Astrocyte (in vitro differentiated cells and primary cell): ENCODE measurements around the gene CDC42BPA. TPM values are rescaled to one million over a fixed set of nuclear protein-coding genes. Genes with fewer than 3 reads are reported as not detected.

Experiments used
- DNase-seq: peaks from one replicate; pipeline ENCODE4 v3.0.0-alpha.2; 2010; ENCODE audit warnings: low read depth
- FAIRE-seq: peaks from 2 replicates; lab custom pipeline; 2011; peaks lifted over from hg19 to GRCh38; lab: Jason Lieb, UNC
- H2AFZ ChIP-seq: 2 replicates; pipeline ENCODE4 v1.6.0; 2012; ENCODE audit warnings: low read depth, low read length, inconsistent platforms
- H3K27ac ChIP-seq: 2 replicates; pipeline ENCODE4 v1.5.1; 2011; ENCODE audit warnings: low read depth, low read length, inconsistent platforms
- H3K27me3 ChIP-seq: 2 replicates; pipeline ENCODE4 v1.6.0; 2011; ENCODE audit warnings: low read length, inconsistent platforms; ENCODE audit not compliant: insufficient read depth
- H3K36me3 ChIP-seq: 2 replicates; pipeline ENCODE4 v1.5.1; 2011; ENCODE audit warnings: low read length, inconsistent platforms; ENCODE audit not compliant: insufficient read depth
- H3K4me1 ChIP-seq: 2 replicates; pipeline ENCODE4 v1.5.1; 2011; ENCODE audit warnings: low read length, inconsistent platforms; ENCODE audit not compliant: insufficient read depth
- H3K4me2 ChIP-seq: 2 replicates; pipeline ENCODE4 v1.6.0; 2012; ENCODE audit warnings: low read length, inconsistent platforms
- H3K4me3 ChIP-seq: 2 replicates; pipeline ENCODE4 v1.5.1; 2011; ENCODE audit warnings: low read depth, mild to moderate bottlenecking, low read length, inconsistent platforms; ENCODE audit not compliant: insufficient read depth
- H3K79me2 ChIP-seq: 2 replicates; pipeline ENCODE4 v1.6.0; 2012; ENCODE audit warnings: mild to moderate bottlenecking, low read length, inconsistent platforms; ENCODE audit not compliant: insufficient read depth
- H3K9ac ChIP-seq: 2 replicates; pipeline ENCODE4 v1.6.0; 2012; ENCODE audit warnings: mild to moderate bottlenecking, low read length, inconsistent platforms
- H3K9me3 ChIP-seq: 2 replicates; pipeline ENCODE4 v1.5.1; 2012; ENCODE audit warnings: low read depth, mild to moderate bottlenecking, low read length, inconsistent platforms; ENCODE audit not compliant: insufficient read depth
- H4K20me1 ChIP-seq: 2 replicates; pipeline ENCODE4 v1.6.0; 2012; ENCODE audit warnings: low read length, inconsistent platforms; ENCODE audit not compliant: insufficient read depth
- H3K27ac Mint-ChIP-seq: one replicate; pipeline ENCODE4 v1.8.0; 2021; ENCODE audit warnings: mild to moderate bottlenecking, mixed read lengths; ENCODE audit not compliant: unreplicated experiment
- H3K27me3 Mint-ChIP-seq: one replicate; pipeline ENCODE4 v1.8.0; 2021; ENCODE audit warnings: low read depth, mixed read lengths; ENCODE audit not compliant: unreplicated experiment
- H3K36me3 Mint-ChIP-seq: one replicate; pipeline ENCODE4 v1.8.0; 2021; ENCODE audit warnings: low read depth, mixed read lengths; ENCODE audit not compliant: unreplicated experiment
- H3K4me1 Mint-ChIP-seq: one replicate; pipeline ENCODE4 v1.8.0; 2021; ENCODE audit warnings: low read depth, mixed read lengths; ENCODE audit not compliant: unreplicated experiment
- H3K4me3 Mint-ChIP-seq: one replicate; pipeline ENCODE4 v1.8.0; 2021; ENCODE audit warnings: mild to moderate bottlenecking, moderate library complexity, mixed read lengths; ENCODE audit not compliant: unreplicated experiment
- H3K9me3 Mint-ChIP-seq: one replicate; pipeline ENCODE4 v1.8.0; 2021; ENCODE audit warnings: mild to moderate bottlenecking, mixed read lengths; ENCODE audit not compliant: unreplicated experiment
- CTCF ChIP-seq: IDR thresholded peaks from 2 replicates; pipeline ENCODE4 v1.5.1; 2011; ENCODE audit warnings: low read depth, mild to moderate bottlenecking, inconsistent platforms, low read length, moderate library complexity; ENCODE audit not compliant: insufficient read depth
- EZH2 ChIP-seq: IDR thresholded peaks from 2 replicates; pipeline ENCODE4 v1.6.1; 2012; ENCODE audit warnings: mild to moderate bottlenecking, low read length, inconsistent platforms; ENCODE audit not compliant: insufficient read depth
- total RNA-seq: library from RNA; stranded (reverse); gene quantifications from 2 replicates; pipeline ENCODE4 v1.2.1, GENCODE V29; 2021

Gene CDC42BPA
- total RNA-seq, 1 donor from 2014 or later = 34.5 TPM

GRCh38 chr1:227300682-227301081 lies 17.6 kb downstream of the CDC42BPA start:
- peaks cover 16% of the 10 kb centered on the region for H3K4me1 Mint-ChIP-seq
- no peak overlapping the region for H3K4me3 ChIP-seq

DNA sequence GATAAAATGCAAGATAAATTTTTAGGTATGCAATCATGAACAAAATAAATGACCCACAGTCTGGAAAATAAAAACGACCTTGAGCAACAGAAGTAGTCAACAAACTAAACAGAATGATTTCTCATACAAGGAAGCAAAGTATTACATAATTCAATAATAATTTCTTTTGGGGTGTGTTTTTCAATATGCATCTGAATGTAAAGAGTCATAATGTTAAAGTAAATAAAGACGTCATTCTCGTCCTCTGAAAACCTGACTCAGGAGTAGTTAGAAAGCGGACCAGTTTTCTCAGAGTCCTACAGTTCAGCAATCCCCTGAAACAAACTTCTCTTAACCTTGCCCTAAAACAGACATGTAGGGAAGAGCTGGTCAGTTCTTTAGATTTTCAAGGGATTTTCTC lies 18.6 kb downstream of the CDC42BPA start:
- Mint-ChIP-seq H3K27me3 (no peaks in the 10 kb centered on the region), H3K4me3 (no peak overlapping the region), H3K36me3 (no peaks in the 10 kb centered on the region), H3K4me1 (peaks cover 16% of the 10 kb centered on the region), H3K27ac (peak overlapping the region; percentile 89), H3K9me3 (no peaks in the 10 kb centered on the region)
- H3K4me1 ChIP-seq = peaks cover 7% of the 10 kb centered on the region
- H3K36me3 ChIP-seq = no peaks in the 10 kb centered on the region
- DNase-seq = peak; percentile 16
- TF ChIP-seq CTCF = no peak
- no peak for TF ChIP-seq EZH2
- H3K4me2 ChIP-seq = peak overlapping the region; percentile 80
- H3K9me3 ChIP-seq = no peaks in the 10 kb centered on the region
- peaks cover 94% of the 10 kb centered on the region for H3K79me2 ChIP-seq
- no peaks in the 10 kb centered on the region for H3K27me3 ChIP-seq
- peak overlapping the region; percentile 12 for H3K9ac ChIP-seq
- peak overlapping the region; percentile 59 for H3K27ac ChIP-seq
- peaks cover 36% of the 10 kb centered on the region for H4K20me1 ChIP-seq
- no peak overlapping the region for H3K4me3 ChIP-seq
- FAIRE-seq = no peak
- H2AFZ ChIP-seq = no peak overlapping the region

More at GRCh38 chr1:227300682-227301081, 17.6 kb downstream of the CDC42BPA start:
- Histone ChIP-seq H3K27me3 (no peaks in the 10 kb centered on the region), H3K9ac (no peak overlapping the region), H3K4me1 (peaks cover 7% of the 10 kb centered on the region), H3K36me3 (no peaks in the 10 kb centered on the region), H3K9me3 (no peaks in the 10 kb centered on the region), H2AFZ (no peak overlapping the region), H3K79me2 (peaks cover 93% of the 10 kb centered on the region), H3K27ac (no peak overlapping the region), H4K20me1 (peaks cover 37% of the 10 kb centered on the region), H3K4me2 (no peak overlapping the region)
- FAIRE-seq (no peak), DNase-seq (no peak)
- no peak overlapping the region for H3K4me3 Mint-ChIP-seq
- H3K27me3 Mint-ChIP-seq = no peaks in the 10 kb centered on the region
- TF ChIP-seq EZH2 (no peak), CTCF (no peak)
- no peaks in the 10 kb centered on the region for H3K9me3 Mint-ChIP-seq
- H3K27ac Mint-ChIP-seq = no peak overlapping the region
- no peaks in the 10 kb centered on the region for H3K36me3 Mint-ChIP-seq

GRCh38 chr1:227299241-227299627 lies 19.1 kb downstream of the CDC42BPA start:
- no peak overlapping the region for H2AFZ ChIP-seq
- peaks cover 16% of the 10 kb centered on the region for H3K4me1 Mint-ChIP-seq
- peaks cover 34% of the 10 kb centered on the region for H4K20me1 ChIP-seq
- H3K4me1 ChIP-seq = peaks cover 7% of the 10 kb centered on the region
- H3K9me3 ChIP-seq = no peaks in the 10 kb centered on the region
- H3K27me3 Mint-ChIP-seq = no peaks in the 10 kb centered on the region
- H3K4me2 ChIP-seq = peak overlapping the region; percentile 80
- H3K9ac ChIP-seq = peak overlapping the region; percentile 59
- no peaks in the 10 kb centered on the region for H3K9me3 Mint-ChIP-seq
- H3K27me3 ChIP-seq = no peaks in the 10 kb centered on the region
- H3K4me3 ChIP-seq = no peak overlapping the region
- no peak for TF ChIP-seq EZH2
- TF ChIP-seq CTCF = no peak
- H3K4me3 Mint-ChIP-seq = peak overlapping the region; percentile 22
- FAIRE-seq = no peak
- peak; percentile 52 for DNase-seq
- H3K36me3 Mint-ChIP-seq = no peaks in the 10 kb centered on the region
- H3K27ac ChIP-seq = peak overlapping the region; percentile 59
- no peaks in the 10 kb centered on the region for H3K36me3 ChIP-seq
- H3K79me2 ChIP-seq = peaks cover 92% of the 10 kb centered on the region
- peak overlapping the region; percentile 89 for H3K27ac Mint-ChIP-seq
